GM19043 (cell line): ENCODE results near the gene PHF23.

Experiments
- ATAC-seq: cut with Tn5 transposase; IDR thresholded peaks from one replicate; pipeline ENCODE4 v1.9.1; 2021; ENCODE audit warnings: low read depth; ENCODE audit not compliant: unreplicated experiment

The PHF23 gene

DNA sequence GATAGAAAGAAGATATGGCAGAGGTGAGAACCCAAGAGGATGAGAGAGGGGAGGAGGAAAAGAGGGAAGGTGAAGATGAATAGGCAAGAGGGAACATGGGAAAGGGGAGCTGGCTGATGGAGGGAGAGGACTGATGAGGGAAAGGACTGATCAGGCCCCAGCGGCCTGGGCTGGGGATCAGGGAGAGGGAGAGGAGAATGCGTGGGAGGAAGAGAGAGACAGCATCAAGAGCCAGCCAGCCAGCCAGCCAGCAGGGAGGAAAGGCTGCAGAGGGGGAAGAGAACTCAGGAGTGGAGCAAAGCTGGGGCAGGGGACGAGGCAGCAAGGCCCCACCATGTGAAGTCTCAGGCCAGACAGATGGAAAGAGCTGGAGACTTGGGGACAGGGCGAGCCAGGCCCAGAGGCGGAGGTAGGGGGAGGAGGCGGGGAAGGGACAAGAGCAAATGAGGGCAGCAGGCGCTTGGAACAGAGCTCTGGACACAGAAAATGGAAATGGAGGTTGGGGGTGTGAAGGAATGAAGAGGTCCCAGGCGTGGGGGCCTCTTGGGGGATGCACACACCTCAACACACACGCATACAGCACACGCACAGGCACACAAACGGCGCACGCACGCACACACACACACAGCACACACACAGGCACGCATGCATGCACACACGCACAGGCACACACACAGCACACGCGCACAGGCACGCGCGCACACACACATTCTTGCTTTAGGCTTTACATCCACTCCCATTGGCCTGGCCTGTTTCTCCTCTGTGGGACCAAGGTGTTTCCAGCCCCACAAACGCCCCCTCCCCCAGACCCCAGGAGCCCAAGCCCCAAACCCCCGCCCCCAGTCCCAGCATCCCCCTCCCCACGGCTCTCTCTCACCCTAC is 31.9 kb downstream of the PHF23 start:
- no peak for ATAC-seq

DNA sequence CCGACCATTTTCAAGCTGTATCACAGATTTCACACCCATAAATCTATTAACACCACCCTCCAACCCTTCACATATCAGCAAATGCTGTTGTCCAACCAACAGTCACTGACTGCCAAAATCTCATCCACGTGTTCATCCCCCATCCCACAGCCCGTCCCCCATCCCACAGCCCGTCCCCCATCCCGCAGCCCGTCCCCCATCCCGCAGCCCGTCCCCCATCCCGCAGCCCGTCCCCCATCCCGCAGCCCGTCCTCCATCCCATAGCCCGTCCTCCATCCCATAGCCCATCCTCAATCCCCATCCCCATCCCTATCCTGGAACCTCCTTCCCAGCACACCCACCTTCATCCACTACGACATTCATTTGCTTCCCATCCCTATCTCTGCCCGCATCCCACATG is 33.7 kb downstream of the PHF23 start:
- ATAC-seq, result no peak

GRCh38 chr17:7204828-7205461 is 34.3 kb downstream of the PHF23 start:
- ATAC-seq, result peak; percentile 81

GRCh38 chr17:7204336-7204735 is 34.9 kb downstream of the PHF23 start:
- no peak for ATAC-seq

GRCh38 chr17:7203391-7203790 is 35.9 kb downstream of the PHF23 start:
- no peak for ATAC-seq

DNA sequence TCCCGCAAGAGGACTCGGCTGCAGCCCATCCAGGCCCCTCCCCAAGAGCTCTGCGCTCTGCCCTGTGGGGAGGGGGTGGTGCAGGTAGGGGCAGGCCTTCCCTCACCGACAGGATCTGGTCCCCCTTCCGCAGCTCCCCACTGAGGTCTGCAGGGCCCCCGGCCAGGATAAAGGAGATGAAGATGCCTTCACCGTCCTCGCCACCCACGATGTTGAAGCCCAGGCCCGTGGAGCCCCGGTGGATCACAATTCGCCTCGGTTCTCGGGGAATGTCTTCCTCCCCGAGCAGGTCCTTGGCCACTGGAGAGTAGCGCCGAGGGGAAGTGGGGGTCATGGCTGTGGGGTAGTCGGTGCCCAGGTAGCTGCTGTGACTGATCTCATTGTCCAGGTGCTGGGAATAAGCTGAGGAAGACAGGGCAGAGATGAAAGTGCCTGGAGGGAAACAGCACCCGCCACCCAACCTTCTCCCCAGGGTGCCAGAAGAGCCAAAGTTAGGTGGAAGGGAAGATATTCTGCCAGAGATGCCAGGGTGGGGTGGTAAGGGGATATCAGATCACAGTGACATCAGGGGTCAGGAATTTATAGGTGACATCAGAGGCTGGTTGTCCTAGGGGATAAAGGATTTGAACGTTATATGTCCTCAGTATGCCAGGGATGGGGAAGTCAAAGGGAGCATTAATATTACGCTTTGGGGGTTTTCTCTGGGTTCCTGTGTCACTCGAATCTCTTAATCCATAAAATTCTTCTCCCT is 42.4 kb downstream of the PHF23 start:
- no peak for ATAC-seq

GRCh38 chr17:7195971-7196370 is 43.3 kb downstream of the PHF23 start:
- ATAC-seq, result no peak

GRCh38 chr17:7192271-7192937 is 46.9 kb downstream of the PHF23 start:
- no peak for ATAC-seq

- ATAC-seq, result no peak
Observed at GRCh38 chr17:7191571-7192270, 47.5 kb downstream of the PHF23 start.

GRCh38 chr17:7191069-7191468 is 48.2 kb downstream of the PHF23 start:
- no peak for ATAC-seq

DNA sequence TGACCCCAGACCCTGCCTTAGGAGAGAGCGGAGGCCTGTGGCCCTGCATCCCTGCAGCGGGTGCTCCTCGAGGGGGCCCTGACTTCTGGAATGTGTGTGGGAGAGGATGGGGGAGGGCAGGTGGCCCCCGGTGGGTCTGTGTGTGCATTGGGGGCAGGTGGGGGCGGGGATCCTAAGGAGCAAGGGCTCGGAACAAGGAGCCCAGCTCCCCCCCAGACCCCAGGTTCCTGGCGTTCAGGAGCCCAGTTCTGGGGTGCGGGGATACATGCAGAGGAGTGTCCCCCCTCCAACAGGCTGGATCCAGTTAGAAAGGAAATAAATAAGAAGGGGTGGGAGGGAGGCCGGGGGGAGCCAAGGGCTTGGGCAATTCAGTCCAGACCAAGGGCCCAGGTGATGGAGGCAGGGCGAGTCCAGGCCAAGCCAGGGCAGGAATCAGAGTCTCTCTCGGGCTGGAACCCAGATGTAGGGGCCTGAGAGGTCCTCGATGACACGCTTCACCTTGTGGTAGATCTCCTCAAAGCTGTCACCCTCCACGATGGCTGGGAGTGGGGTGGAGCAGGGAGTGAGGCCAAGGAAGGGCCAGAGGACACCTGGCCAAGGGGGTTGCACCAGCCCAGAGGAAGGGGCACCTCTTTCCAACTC is 48.9 kb downstream of the PHF23 start:
- no peak for ATAC-seq

- no peak for ATAC-seq
Observed at GRCh38 chr17:7186241-7186640, 53.0 kb downstream of the PHF23 start.
